Anterior cingulate cortex (tissue), 58 donors: ENCODE data around the gene STOML1.
"Not testable (repeated sequence)": the region's sequence is repeated elsewhere in the genome, so short reads cannot be mapped to it uniquely, and the experiment has no call there.

Experiments used
- DNase-seq, 58 donors: peaks; one replicate each; lab custom pipeline; 2025; lab: John Stamatoyannopoulos, UW

Gene STOML1

GRCh38 chr15:73988445-73988969, 3.6 kb downstream of the STOML1 start:
- no peak for DNase-seq

- DNase-seq, result no peak
These were observed 4.2 kb downstream of the STOML1 start for GRCh38 chr15:73987681-73988444.

DNA sequence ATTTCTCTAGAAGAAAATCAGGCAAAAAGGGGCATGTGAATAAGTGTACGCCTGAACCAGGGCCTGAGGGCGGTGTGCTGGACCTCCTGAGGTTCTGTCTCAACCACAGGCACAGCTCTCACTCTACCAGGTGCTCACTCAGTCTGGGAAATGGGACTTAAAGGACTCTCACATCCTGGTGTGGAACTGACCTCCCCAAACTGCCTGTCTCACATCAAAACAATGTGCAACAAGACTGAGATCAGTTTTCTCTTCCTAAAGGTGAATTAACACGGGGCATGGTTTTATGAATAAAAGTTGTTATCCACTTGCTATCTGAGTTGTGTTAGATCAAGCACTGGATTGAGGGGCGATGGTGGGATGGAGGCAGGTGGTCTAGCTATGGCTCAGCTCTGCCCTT, 4.8 kb downstream of the STOML1 start:
- DNase-seq, result no peak

- no peak for DNase-seq
These were observed 5.4 kb downstream of the STOML1 start for GRCh38 chr15:73986776-73987056.

GRCh38 chr15:73986055-73986775, 5.9 kb downstream of the STOML1 start:
- peak in 1 of 58 donors; percentile 16 for DNase-seq

DNA sequence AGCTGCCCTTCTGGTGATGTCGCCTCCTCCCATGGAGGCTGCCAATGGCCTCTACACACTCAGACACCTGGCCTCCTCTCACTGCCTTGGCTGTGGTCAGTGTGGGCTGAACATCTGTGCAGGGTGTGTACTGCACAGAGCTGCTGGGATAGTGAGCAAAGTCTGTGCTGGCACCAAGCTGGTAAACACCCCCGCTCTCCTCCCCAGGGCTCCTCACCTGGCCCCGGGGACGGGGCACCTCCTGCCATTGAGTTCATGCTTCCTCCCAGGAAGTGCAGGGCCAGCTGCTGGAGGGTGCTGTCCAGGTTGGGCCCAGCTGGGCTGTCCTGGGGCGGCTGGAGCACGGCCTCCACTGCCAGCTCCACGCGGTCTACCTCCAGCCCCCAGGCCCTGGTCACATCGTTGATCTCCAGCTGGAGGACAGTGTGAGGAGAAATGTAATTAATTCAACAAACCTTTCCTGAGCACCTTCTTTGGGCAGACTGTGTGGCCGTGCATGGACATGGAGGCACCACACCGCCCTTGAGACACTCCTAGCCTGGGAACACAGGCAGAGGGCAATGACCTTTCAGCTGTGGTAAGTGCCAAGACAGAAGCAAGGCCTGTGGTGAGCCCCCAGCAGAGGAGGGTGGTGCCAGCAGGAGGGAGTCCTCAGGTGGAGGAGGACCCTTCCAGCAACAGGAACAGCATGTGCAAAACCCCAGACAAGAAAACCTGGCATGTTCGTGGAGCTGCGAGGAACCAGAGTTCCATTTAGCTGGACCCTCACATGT, 6.8 kb downstream of the STOML1 start:
- DNase-seq, result no peak

GRCh38 chr15:73984208-73984979, 7.7 kb downstream of the STOML1 start:
- DNase-seq, result no peak

DNA sequence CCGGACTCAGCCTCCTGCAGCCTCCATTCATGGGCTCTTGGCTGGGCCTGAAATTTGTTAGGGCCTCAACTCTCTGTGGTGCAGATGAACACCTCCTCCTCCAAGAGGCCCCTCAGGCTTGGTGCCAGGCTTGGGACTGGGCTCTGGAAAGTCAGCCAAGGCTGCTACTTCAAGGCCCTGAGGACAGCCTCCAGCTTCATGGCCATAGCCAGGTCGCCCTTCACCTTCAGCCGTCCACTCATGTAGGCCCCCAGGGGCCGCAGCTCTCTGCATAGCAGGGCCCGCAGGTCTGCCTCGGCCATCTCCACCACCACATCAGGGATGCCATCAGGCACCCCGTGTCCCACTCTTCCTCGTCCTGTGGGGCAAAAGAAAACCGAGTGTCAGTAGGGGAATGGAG, 8.3 kb downstream of the STOML1 start:
- peak in 1 of 58 donors; percentile 21 for DNase-seq

DNA sequence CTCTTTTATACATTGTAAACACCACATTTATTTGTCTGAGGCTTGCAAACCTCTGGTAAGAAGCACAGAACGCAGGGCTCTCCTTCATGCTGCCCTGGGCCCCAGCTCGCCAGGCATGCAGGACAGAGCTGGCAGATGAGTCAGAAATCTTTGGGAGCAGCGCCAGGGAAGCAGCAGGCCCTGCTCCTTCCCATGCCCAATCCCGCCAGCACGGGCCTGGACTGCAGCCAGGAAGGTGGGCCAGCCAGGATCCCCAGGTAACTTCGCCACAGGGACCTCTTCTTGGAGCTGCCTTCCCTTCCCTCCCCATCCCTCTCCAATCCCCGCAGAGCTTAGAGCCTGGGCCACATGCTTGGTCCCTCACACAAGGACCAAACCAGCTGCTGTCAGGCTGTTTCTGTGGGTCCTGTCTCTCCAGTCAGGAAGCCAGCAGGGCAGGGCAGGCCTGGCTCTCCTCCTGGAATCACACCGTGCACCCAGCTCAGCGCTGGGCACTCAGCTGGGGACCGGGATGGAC, 8.8 kb downstream of the STOML1 start:
- peak in 6 of 58 donors; percentile 10 to 63 (median 20) for DNase-seq

DNA sequence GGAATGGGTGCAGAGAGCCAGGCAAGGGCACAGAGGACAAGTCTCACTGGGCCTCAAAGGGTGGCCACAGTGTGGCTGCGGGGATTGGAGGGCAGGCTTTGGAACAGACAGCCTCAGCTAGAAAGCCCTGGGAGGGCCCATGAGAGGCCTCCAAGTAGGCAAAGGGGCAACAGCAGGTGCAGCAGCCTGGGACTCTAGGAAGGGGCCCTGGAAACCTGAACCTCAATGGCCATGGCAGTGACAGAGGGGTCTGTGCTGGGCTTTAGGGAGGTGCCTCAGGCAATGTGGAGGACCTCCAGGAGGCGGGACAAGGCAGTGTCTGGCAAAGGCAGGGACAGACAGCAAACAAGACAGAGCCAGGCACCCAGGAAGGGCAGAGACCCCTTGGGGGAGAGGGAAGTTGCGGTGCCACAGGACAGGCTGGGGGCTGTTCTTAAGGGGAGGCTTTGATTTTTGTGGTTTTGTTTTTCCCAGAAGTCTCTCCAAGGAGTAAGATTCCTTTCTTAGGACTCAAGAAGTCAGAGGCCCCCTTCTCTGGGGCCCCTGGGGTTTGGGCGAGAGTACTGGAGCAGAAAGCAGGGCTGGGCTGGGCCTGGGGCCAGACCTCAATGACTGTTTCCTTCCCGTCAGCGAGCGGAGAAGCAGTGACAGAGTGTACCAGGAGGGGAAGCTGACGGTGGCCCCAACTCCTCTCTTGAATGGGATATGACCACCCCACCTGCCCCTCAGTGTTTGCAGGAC, 9.7 kb downstream of the STOML1 start:
- peak in 43 of 58 donors; percentile 26 to 82 (median 54) for DNase-seq

DNA sequence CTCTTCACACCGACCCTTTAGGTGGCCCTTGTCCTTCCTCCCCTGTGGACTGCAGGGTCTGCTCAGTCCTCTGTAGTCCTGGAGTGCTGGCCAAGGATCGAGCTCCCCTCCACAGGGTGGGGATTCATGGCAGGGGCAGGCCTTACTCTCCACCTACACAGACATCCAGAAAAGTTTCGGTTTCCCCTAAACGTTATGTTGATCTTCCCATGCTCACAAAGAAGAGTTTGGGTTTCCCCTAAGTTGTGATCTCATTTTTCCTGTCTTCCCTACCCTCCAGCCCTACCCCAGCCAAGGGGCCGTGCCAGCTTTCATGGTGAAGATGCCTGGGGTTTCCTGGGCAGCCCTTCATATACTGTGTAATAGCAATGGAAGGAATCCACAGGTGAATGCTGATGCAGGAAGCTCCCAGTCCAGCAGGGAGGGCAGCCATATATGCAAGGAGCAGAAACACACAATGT, 10.3 kb downstream of the STOML1 start:
- DNase-seq, result no peak

GRCh38 chr15:73979636-73980035, 12.5 kb downstream of the STOML1 start:
- DNase-seq, result no peak

DNA sequence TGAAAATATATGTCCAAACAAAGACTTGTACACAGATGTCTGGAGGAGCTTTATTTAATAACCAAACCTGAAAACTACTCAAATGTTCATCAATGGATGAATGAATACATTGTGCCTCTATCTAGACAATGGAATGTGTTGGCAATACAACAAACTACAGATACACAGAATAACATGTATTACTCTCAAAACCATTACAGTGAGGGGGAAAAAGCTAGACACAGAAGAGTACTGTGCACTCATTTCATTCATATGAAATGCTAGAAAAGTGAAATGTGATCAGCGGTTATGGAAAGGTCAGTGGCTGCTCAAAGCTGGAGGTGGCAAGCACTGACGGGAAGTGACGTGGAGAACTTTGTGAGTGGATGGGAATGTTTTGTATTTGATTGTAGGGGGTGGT, 13.2 kb downstream of the STOML1 start:
- no peak for DNase-seq

GRCh38 chr15:73975440-73976125, 16.5 kb downstream of the STOML1 start:
- DNase-seq, result not testable (repeated sequence)

DNA sequence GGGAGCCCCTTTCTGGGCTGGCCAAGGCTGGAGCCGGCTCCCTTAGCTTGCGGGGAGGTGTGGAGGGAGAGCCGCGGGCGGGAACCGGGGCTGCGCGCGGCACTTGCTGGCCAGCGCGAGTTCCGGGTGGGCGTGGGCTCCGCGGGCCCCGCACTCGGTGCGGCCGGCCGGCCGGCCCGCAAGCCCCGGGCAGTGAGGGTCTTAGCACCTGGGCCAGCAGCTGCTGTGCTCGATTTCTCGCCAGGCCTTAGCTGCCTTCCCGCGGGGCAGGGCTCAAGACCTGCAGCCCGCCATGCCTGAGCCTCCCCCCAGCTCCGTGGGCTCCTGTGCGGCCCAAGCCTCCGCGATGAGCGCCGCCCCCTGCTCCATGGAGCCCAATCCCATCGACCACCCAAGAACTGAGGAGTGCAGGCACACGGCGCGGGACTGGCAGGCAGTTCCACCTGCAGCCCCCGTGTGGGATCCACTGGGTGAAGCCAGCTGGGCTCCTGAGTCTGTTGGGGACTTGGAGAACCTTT, 18.4 kb downstream of the STOML1 start:
- not testable (repeated sequence) for DNase-seq

DNA sequence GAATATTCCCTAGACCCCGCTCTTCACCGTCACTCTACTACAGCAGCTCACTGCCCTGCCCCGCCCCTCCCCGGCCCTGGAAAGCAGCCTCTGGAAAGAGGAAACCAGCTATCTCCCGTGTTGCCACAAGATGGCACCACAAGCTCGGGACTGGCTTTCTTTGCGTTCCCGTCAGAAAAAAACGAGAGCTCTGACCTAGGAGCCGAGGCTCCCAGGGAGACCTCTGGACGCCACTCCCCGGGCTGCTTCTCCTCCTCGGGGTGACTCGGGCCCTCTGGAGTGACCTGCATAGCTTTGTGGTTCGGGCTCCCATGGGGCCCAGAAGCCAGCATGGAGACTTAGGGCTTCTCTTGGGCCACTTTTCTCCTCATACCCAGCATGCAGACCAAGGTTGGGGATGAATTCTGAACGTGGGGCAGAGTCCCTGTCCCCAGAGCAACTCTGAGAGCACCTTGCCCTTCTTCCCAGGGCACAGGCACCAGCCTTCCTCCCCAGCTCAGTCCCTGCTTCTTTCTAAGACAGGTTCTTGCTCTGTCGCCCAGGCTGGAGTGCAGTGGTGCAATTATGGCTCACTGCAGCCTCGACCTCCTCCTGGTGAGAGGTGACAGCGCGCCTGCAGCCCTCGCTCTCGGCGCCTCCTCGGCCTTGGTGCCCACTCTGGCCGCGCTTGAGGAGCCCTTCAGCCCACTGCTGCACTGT, 19.0 kb downstream of the STOML1 start:
- DNase-seq, result peak in 54 of 58 donors; percentile 14 to 83 (median 58)

- DNase-seq, result no peak
These were observed 22.8 kb downstream of the STOML1 start for GRCh38 chr15:73969151-73969759.
